ENCODE data around the gene CAPZA1.

- no peak for TF ChIP-seq ELF1 (IDR thresholded peaks at IDR 0.05; ENCODE audit: borderline replicate concordance, low read depth)
- no peak for TF ChIP-seq JUND (IDR thresholded peaks at IDR 0.05)
- no peak for TF ChIP-seq TCF7L2 (IDR thresholded peaks at IDR 0.05; ENCODE audit: borderline replicate concordance, extremely low read depth, insufficient read depth, insufficient read length)
- no peak for TF ChIP-seq CTCF (IDR thresholded peaks at IDR 0.05 in 2 of 3, conservative IDR thresholded peaks at IDR 0.05 in 1 of 3; ENCODE audit: borderline replicate concordance in 1 of 3, insufficient read depth in 1 of 3, low read depth in 2 of 3, low read length in 2 of 3)
- no peak for TF ChIP-seq POLR2A (IDR thresholded peaks at IDR 0.05; ENCODE audit: borderline replicate concordance, extremely low read depth, insufficient read depth, insufficient read length)
- peak; percentile 79 for TF ChIP-seq POLR2AphosphoS5 (IDR thresholded peaks at IDR 0.05; ENCODE audit: low read depth, low read length)
- no peak for TF ChIP-seq EZH2 (IDR thresholded peaks at IDR 0.05)
- no peak for TF ChIP-seq MAX (IDR thresholded peaks at IDR 0.05)
- no peak for TF ChIP-seq ATF3 (IDR thresholded peaks at IDR 0.05)
- no peak for TF ChIP-seq FOSL1 (IDR thresholded peaks at IDR 0.05; ENCODE audit: low read depth)
- TF ChIP-seq CEBPB (IDR thresholded peaks at IDR 0.05; ENCODE audit: low read depth): no peak
Observed at GRCh38 chr1:112700290-112701226, 80.9 kb downstream of the CAPZA1 start.
